ENCODE data around the gene HACE1.

The HACE1 gene

GRCh38 chr6:104704191-104704590 is 155.5 kb downstream of the HACE1 start:
- no peak for DNase-seq
- Mint-ChIP-seq H3K36me3 (ENCODE audit: low read depth) (peaks cover 5% of the 10 kb centered on the region), H3K27me3 (ENCODE audit: low read depth, poor library complexity) (no peaks in the 10 kb centered on the region), H3K4me1 (peaks cover 21% of the 10 kb centered on the region), H3K4me3 (no peak overlapping the region), H3K27ac (no peak overlapping the region), H3K9me3 (no peaks in the 10 kb centered on the region)
- TF ChIP-seq, protein P1, sequence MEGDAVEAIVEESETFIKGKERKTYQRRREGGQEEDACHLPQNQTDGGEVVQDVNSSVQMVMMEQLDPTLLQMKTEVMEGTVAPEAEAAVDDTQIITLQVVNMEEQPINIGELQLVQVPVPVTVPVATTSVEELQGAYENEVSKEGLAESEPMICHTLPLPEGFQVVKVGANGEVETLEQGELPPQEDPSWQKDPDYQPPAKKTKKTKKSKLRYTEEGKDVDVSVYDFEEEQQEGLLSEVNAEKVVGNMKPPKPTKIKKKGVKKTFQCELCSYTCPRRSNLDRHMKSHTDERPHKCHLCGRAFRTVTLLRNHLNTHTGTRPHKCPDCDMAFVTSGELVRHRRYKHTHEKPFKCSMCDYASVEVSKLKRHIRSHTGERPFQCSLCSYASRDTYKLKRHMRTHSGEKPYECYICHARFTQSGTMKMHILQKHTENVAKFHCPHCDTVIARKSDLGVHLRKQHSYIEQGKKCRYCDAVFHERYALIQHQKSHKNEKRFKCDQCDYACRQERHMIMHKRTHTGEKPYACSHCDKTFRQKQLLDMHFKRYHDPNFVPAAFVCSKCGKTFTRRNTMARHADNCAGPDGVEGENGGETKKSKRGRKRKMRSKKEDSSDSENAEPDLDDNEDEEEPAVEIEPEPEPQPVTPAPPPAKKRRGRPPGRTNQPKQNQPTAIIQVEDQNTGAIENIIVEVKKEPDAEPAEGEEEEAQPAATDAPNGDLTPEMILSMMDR (IDR thresholded peaks at IDR 0.05), result no peak

DNA sequence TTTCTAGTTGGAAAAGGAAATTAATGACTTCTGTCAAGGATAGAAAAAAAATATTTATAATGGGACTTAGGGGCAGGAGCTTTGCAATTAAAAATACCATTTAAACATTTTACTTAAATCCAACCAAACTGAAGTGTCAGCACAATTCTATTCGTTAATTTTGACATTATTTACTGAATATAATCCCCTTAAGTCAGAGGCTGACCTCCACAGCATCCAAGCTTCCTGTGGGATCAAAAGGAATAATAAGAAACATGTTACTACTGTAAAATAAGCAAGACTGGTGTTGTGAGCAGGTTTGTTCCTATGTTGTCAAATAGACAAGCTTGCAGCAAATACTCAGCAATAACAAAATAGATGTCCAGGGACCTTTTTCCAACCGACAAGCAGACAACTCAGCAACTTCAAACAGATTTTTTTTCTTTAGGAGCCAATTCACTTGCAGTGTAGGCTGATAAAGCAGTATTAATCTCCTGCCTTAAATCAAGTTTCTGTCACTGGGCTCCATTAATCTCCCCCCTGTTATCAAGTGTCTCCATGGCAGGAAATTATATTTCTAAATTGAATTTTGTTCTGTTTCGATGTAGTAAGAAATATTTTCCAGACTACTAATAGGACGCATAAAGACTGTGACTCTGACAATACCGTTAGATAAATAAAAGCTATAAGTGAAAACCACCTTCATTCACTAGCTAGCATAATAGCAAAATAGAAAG is 157.4 kb downstream of the HACE1 start:
- peaks cover 30% of the 10 kb centered on the region for H3K4me1 Mint-ChIP-seq
- no peak overlapping the region for H3K4me3 Mint-ChIP-seq

GRCh38 chr6:104700371-104701185 is 159.1 kb downstream of the HACE1 start:
- Mint-ChIP-seq H3K27me3 (ENCODE audit: low read depth, poor library complexity) (no peaks in the 10 kb centered on the region), H3K4me3 (peak overlapping the region; percentile 24), H3K9me3 (no peaks in the 10 kb centered on the region), H3K4me1 (peaks cover 33% of the 10 kb centered on the region), H3K27ac (no peak overlapping the region), H3K36me3 (ENCODE audit: low read depth) (no peaks in the 10 kb centered on the region)
- no peak for DNase-seq
- TF ChIP-seq, protein P1 (IDR thresholded peaks at IDR 0.05), result no peak

More for the DNA sequence above, 157.4 kb downstream of the HACE1 start:
- TF ChIP-seq, protein P1 (IDR thresholded peaks at IDR 0.05), result no peak
- Mint-ChIP-seq H3K27me3 (ENCODE audit: low read depth, poor library complexity) (no peaks in the 10 kb centered on the region), H3K36me3 (ENCODE audit: low read depth) (no peaks in the 10 kb centered on the region), H3K9me3 (no peaks in the 10 kb centered on the region), H3K27ac (peak overlapping the region; percentile 17)
- no peak for DNase-seq

- Mint-ChIP-seq H3K27ac (no peak overlapping the region), H3K4me1 (peaks cover 25% of the 10 kb centered on the region), H3K36me3 (ENCODE audit: low read depth) (no peaks in the 10 kb centered on the region), H3K9me3 (peaks cover 4% of the 10 kb centered on the region), H3K4me3 (no peak overlapping the region), H3K27me3 (ENCODE audit: low read depth, poor library complexity) (no peaks in the 10 kb centered on the region)
- DNase-seq, result no peak
- TF ChIP-seq, protein P1 (IDR thresholded peaks at IDR 0.05), result no peak
Measured at GRCh38 chr6:104699593-104700329, 160.0 kb downstream of the HACE1 start.

DNA sequence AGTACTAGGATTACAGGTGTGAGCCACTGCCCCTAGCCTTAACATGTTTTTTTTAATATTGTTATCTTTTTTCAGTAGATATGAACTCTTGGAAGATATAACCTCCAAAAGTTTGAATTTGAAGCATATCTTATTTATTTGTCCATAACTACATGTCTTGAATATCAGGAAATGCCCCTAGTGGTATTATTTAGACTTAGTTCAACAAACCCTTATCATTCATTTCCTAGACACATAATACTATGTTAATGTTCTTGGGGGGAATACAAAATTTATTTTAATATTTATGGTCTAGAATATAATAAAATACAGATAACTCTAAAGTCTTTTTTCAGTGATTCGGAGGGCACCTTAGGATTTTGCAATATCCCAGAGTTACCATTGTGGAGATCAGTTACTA is 160.7 kb downstream of the HACE1 start:
- H3K9me3 Mint-ChIP-seq, result peaks cover 4% of the 10 kb centered on the region
- no peaks in the 10 kb centered on the region for H3K27me3 Mint-ChIP-seq (ENCODE audit: low read depth, poor library complexity)
- peaks cover 17% of the 10 kb centered on the region for H3K4me1 Mint-ChIP-seq
- TF ChIP-seq, protein P1 (IDR thresholded peaks at IDR 0.05), result no peak
- H3K36me3 Mint-ChIP-seq (ENCODE audit: low read depth), result no peaks in the 10 kb centered on the region
- no peak overlapping the region for H3K4me3 Mint-ChIP-seq
- H3K27ac Mint-ChIP-seq, result no peak overlapping the region
- no peak for DNase-seq
